ENCODE results near the gene IDH3A. TPM values are rescaled to one million over a fixed set of nuclear protein-coding genes. Genes with fewer than 3 reads are reported as not detected.

IDH3A gene
- total RNA-seq, 1 donor from 2014 or later = 33.9 TPM

DNA sequence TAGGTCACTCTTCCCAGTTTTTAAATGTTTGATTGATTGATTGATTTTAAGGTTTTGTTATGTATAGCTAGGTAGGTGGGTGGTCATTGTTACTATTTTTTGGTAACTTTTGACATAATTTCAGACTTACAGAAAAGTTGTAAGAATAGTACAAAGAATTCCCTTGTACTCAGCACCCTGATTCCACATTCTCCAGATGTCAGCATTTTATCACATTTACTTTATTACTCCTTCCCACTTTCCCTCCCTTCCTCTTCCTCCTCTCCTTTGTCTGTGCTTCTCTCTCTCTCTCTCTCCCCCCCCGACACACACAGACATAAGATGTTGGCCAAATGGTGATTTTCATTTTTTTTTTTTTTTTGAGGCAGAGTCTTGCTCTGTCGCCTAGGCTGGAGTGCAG, 14.8 kb downstream of the IDH3A start:
- DNase-seq (ENCODE audit: low read depth, low spot score) = no peak

GRCh38 chr15:78167227-78167888, 18.2 kb downstream of the IDH3A start:
- no peak for DNase-seq (ENCODE audit: low read depth, low spot score)

GRCh38 chr15:78168608-78169007, 19.4 kb downstream of the IDH3A start:
- no peak for DNase-seq (ENCODE audit: low read depth, low spot score)

- no peak for DNase-seq (ENCODE audit: low read depth, low spot score)
Observed at GRCh38 chr15:78170848-78171773, 21.9 kb downstream of the IDH3A start.

DNA sequence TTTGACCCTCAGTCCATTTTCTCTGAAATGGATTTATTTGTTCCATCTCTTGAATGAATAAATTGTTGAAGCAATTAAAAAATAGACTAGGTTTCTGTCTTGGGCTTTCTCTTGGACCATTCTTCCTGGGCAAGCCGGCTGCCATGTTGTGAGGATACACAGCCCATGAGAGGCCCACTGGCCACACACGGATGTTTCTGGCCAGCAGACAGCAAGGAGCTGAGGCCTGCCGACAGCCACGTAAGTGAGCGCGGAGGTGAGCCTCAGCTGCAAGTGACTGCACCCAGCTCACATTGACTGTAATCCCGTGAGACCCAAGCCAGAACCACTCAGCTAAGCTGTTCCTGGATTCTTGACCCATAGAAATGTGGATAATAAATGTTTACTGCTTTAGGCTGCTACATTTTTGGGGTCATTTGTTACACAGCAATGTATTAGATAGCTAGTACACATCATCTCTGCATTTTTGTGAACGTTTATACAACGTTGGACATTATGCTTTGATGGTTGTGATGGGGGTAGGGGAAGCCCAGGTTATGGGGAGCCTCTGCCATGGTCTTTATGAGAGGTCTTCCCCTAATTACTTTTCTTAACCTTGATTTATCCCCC, 22.8 kb downstream of the IDH3A start:
- DNase-seq (ENCODE audit: low read depth, low spot score) = no peak

- no peak for DNase-seq (ENCODE audit: low read depth, low spot score)
Observed at GRCh38 chr15:78174401-78174800, 25.2 kb downstream of the IDH3A start.

DNA sequence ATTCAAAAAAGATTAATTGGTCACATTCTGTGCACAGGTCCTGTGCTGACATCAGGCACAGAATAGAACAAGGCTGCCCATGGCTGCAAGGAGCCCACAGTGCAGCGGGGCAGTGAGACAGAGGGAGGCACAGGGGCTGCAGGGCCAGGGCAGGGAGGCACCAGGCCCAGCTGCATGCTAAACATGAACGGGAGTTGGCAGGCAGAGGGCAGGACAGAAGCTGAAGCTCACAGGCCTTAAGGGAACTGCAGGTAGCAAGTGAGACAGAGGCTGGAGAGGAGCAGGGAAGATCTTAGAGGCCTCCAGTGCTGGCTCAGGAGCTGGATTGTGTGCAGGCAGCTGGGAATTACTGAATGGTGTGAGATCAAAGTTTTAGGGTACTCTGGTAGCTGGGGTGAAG, 26.2 kb downstream of the IDH3A start:
- no peak for DNase-seq (ENCODE audit: low read depth, low spot score)

GRCh38 chr15:78177447-78177873, 28.3 kb downstream of the IDH3A start:
- no peak for DNase-seq (ENCODE audit: low read depth, low spot score)

DNA sequence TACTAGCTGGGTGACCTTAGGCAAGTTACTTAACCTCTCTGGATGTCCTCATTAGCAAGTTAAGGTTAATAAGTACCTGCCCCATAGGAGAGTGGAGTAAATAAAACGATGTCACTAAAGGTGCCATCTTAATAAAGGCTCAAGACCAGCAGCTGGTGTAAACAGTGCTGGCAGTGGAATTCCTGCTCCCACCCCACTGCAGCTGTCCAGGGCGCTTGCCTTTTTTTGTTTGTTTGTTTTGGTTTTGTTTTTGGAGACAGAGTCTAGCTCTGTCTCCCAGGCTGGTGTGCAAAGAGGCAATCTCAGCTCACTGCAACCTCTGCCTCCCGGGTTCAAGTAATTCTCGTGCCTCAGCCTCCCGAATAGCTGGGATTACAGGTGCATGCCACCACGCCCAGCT, 28.9 kb downstream of the IDH3A start:
- no peak for DNase-seq (ENCODE audit: low read depth, low spot score)

- no peak for DNase-seq (ENCODE audit: low read depth, low spot score)
Observed at GRCh38 chr15:78179286-78179840, 30.2 kb downstream of the IDH3A start.

DNA sequence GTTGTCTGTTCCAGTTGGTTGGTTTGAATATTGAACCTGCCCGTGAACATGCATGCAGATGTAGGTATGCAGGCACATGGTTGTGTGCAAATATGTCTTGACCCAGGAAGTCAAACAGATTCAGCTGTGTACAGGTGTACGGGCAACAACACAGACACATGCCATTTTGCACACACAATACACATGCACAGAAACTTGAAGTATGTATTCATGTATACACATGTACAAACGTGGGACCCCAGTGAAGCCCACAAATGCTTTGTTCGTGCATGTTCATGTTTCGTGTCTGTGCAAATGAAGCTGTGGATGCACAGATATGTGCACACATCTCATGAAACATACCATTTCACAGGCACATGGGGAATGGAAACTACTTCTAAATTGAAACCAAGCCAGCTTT, 30.7 kb downstream of the IDH3A start:
- DNase-seq (ENCODE audit: low read depth, low spot score) = no peak

- no peak for DNase-seq (ENCODE audit: low read depth, low spot score)
Observed at GRCh38 chr15:78182336-78182700, 33.2 kb downstream of the IDH3A start.

DNA sequence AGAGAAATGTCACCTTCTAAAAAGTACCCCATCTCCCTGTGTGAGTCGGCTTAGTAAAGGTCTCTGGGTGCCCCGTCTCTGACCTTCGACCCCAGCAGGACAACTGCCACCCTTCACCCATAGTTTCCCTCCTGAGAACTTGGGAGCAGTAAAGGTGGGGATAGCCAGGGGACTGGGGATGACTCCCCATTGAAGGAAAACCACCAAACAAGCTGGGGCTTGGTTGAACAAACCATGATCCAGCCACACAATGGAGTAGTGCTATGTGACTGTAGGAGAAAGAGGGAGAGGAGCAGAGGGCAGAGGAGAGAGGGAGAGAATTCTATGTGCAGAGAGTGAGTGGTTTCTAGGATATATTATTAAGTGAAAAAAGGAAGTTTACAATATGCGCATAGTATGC, 33.7 kb downstream of the IDH3A start:
- DNase-seq (ENCODE audit: low read depth, low spot score) = no peak

GRCh38 chr15:78192826-78193594, 43.8 kb downstream of the IDH3A start:
- DNase-seq (ENCODE audit: low read depth, low spot score) = no peak

DNA sequence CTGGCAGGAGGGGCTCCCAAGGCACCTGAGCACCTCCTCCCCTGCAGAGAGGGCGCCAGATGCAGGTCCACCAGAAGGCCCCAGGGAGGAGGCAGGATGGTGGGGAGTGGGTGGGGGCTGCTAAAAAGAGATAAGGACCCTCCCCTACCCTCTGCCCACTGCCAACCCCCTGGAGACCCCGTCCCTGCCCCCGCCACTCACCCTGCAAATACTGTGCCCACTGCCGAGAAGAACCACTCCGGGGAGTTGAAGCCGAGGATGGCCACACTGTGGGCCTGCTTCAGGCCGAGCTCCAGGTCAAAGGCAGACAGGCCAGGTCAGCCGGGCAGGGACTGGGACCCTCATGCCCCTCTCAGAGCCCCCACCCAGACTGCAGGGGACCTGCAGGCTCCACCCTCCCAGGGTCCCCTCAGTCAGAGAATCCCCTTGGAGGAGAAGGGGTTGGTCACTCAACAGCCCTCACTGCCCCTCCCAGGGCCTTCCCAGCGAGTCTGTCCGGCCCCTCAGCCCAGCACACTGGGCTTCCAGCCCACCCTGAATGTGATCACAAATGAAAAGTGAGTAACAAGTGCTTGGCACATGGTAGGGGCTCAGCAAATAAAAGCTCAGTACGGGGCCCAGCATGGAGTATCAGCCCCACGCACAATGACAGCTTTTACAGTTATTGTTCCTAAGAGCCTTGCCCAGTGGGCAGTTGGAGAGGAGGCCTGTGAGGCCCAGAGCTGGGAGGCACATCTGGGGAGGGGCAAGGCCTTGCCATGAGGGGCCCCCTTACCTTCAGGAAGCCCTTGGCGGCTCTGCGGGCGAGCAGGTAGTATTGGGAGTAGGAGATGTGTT, 44.8 kb downstream of the IDH3A start:
- no peak for DNase-seq (ENCODE audit: low read depth, low spot score)

- no peak for DNase-seq (ENCODE audit: low read depth, low spot score)
Observed at GRCh38 chr15:78194568-78194925, 45.4 kb downstream of the IDH3A start.

DNA sequence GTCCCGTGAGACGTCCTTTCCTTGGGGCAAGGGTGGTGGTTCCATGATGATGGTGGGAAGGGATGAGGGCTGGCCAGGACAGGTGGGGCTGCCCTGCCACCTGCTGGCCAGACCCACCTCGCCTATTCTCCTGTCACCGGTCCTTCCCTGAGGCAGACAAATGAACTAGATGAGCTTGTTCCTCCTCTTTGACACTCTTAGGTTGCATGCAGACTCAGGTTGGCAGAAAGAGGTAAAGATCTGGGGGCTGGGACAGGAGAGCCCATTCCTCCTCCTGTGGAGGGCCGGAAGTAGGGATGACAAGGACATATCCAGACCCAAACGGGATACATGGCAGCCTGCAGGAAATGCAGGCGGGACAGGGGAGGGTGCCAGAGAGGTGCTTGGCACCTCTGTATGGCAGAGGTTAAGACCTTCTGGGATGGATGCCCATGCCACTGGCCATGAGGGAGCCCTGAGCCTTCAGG, 46.6 kb downstream of the IDH3A start:
- no peak for DNase-seq (ENCODE audit: low read depth, low spot score)

DNA sequence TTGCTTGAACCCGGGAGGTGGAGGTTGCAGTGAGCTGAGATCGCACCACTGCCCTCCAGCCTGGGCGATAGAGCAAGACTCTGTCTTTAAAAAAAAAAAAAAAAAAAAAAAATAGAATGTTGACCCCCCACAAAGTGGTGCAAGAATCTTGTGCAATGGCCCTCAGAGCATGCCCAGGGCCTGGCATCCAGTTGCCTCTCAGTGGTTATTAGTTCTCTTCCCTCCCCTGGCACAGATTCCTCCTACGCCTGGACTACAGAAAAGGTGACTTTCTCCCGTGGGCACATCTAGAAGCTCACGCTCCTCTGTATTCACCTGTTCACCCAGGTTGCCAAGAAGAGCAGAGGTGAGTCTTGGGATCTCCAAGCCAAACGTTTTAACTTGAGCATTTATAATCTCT, 48.5 kb downstream of the IDH3A start:
- no peak for DNase-seq (ENCODE audit: low read depth, low spot score)

DNA sequence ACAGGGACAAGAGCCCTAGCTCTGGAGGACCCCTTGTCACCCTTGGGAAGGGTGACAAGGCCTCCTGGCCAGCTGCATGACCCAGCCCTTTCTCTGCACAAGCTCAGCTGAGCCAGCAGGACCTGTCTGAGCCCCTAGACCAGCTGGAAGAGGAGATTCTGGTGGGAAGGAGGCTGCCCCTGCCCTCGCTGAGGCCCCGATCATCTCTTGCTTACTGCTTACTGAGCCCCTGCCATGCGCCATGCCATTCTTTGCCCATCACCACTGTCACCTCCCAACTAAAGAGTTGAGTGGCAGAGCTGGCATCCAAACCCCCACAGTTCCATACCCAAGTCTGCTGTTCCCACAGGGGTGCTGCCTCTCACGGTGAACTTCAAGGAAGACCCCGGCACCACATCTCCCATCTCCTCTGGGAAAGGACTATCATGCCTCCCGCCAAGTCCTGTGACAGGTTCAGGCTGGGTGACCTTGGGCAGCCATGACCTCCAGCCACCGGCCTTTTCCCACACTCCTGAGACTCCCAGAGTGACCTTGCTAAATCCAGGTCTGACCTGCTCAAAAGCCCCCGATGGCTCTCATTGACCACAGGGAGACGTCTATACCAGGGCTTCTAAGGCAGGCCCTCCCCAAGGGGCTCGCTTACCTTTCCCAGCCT, 51.2 kb downstream of the IDH3A start:
- DNase-seq (ENCODE audit: low read depth, low spot score) = no peak
